Kidney epithelial cell (primary cell): ENCODE results near the gene TCP11L1. TPM values are rescaled to one million over a fixed set of nuclear protein-coding genes. Genes with fewer than 3 reads are reported as not detected.

Source experiments
- DNase-seq: peaks from one replicate; pipeline ENCODE4 v3.0.0-alpha.2; 2010; ENCODE audit warnings: low read depth
- H3K27me3 ChIP-seq: 2 replicates; pipeline ENCODE4 v1.6.0; 2011; ENCODE audit warnings: low read length; ENCODE audit not compliant: control insufficient read depth, insufficient read depth
- H3K36me3 ChIP-seq: 2 replicates; pipeline ENCODE4 v1.5.1; 2011; ENCODE audit warnings: low read length; ENCODE audit not compliant: control insufficient read depth, insufficient read depth
- H3K4me3 ChIP-seq: 2 replicates; pipeline ENCODE4 v1.5.1; 2011; ENCODE audit warnings: low read depth, mild to moderate bottlenecking, control low read depth, low read length
- total RNA-seq: library from RNA; depleted of rRNA; stranded (reverse); fragments of >200 nt; gene quantifications from 2 replicates; pipeline ENCODE4 v1.2.3, GENCODE V29; 2015
- TF ChIP-seq, protein P1 (sequence below): IDR thresholded peaks from 2 replicates; pipeline ENCODE4 v1.5.1; 2011; ENCODE audit warnings: mild to moderate bottlenecking, moderate library complexity, low read length, control low read depth, inconsistent platforms; ENCODE audit not compliant: insufficient read depth, poor library complexity, severe bottlenecking

The TCP11L1 gene
- total RNA-seq, 1 donor from 2014 or later = 26.1 TPM

DNA sequence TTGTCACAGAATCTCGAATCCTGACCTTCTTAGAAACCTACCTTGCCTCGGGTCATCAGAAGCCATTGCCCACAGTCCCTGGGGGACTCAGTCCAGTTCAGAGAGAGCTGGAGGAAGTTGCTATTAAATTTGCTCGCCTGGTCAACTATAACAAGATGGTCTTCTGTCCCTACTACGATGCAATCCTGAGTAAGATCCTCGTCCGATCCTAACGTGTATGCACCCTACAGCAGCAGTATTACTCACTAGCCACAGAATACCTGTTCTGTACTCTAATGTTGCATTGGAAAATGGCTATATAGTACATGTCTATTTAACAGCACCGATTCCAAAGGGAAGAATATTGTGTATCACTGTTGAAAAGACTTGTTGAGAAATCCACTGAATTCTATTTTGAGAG is 33.1 kb downstream of the TCP11L1 start:
- TF ChIP-seq, protein P1, sequence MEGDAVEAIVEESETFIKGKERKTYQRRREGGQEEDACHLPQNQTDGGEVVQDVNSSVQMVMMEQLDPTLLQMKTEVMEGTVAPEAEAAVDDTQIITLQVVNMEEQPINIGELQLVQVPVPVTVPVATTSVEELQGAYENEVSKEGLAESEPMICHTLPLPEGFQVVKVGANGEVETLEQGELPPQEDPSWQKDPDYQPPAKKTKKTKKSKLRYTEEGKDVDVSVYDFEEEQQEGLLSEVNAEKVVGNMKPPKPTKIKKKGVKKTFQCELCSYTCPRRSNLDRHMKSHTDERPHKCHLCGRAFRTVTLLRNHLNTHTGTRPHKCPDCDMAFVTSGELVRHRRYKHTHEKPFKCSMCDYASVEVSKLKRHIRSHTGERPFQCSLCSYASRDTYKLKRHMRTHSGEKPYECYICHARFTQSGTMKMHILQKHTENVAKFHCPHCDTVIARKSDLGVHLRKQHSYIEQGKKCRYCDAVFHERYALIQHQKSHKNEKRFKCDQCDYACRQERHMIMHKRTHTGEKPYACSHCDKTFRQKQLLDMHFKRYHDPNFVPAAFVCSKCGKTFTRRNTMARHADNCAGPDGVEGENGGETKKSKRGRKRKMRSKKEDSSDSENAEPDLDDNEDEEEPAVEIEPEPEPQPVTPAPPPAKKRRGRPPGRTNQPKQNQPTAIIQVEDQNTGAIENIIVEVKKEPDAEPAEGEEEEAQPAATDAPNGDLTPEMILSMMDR = no peak

GRCh38 chr11:33083918-33084317 is 44.5 kb downstream of the TCP11L1 start:
- DNase-seq = no peak
- TF ChIP-seq, protein P1 = no peak
- Histone ChIP-seq H3K4me3 (no peak overlapping the region), H3K36me3 (peaks cover 3% of the 10 kb centered on the region), H3K27me3 (no peaks in the 10 kb centered on the region)

More for the DNA sequence above, 33.1 kb downstream of the TCP11L1 start:
- H3K4me3 ChIP-seq = no peak overlapping the region
- H3K27me3 ChIP-seq = no peaks in the 10 kb centered on the region
- H3K36me3 ChIP-seq = peaks cover 2% of the 10 kb centered on the region
- no peak for DNase-seq

DNA sequence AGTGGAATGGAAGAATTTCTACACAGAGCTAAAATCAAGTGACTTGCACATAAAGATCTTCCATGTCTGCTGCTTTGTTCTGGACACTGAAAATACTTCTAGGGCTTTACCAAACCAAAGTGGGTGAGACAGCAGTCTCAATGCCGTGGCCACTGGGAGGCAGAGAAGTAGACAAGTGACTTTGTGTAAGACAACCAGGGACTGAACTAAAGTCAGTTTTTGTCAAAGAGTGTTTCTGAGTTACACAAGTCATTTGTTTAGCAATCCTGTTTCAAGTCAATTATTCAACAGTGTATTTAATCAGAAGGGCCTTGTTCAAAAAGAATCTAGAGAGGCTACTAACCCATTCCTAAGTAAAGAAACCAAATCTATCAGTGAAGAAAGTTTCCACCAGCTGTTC is 46.6 kb downstream of the TCP11L1 start:
- TF ChIP-seq, protein P1 = no peak
- H3K27me3 ChIP-seq = no peaks in the 10 kb centered on the region
- DNase-seq = no peak
- H3K4me3 ChIP-seq = no peak overlapping the region
- H3K36me3 ChIP-seq = peaks cover 3% of the 10 kb centered on the region

GRCh38 chr11:33089776-33090175 is 50.4 kb downstream of the TCP11L1 start:
- Histone ChIP-seq H3K27me3 (no peaks in the 10 kb centered on the region), H3K4me3 (no peak overlapping the region), H3K36me3 (peaks cover 3% of the 10 kb centered on the region)
- no peak for DNase-seq
- TF ChIP-seq, protein P1 = no peak

DNA sequence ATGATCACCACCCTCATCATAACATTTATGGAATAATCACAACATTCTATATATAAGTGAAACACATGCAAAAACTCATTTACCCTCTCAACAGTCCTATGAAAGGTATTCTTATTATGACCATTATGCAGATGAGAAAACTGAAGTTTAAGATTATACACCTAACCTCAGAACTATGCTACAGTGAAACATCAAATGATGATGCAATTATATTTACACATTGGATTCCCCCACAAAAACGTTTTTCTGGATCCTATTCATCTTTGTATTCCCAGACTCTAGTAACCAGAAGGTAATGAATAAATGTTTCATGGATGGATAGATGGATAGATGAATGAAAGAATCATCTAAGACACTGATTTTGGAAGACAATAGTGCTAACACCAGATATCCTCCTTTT is 54.8 kb downstream of the TCP11L1 start:
- DNase-seq = no peak
- H3K4me3 ChIP-seq = no peak overlapping the region
- no peaks in the 10 kb centered on the region for H3K36me3 ChIP-seq
- H3K27me3 ChIP-seq = no peaks in the 10 kb centered on the region
- TF ChIP-seq, protein P1 = no peak

- TF ChIP-seq, protein P1 = no peak
- DNase-seq = no peak
- Histone ChIP-seq H3K36me3 (no peaks in the 10 kb centered on the region), H3K4me3 (no peak overlapping the region), H3K27me3 (no peaks in the 10 kb centered on the region)
Measured at GRCh38 chr11:33103836-33104235, 64.5 kb downstream of the TCP11L1 start.
